ENCODE results near the gene ADGRA1.
"Not testable (repeated sequence)": the region's sequence is repeated elsewhere in the genome, so short reads cannot be mapped to it uniquely, and the experiment has no call there.

The ADGRA1 gene

DNA sequence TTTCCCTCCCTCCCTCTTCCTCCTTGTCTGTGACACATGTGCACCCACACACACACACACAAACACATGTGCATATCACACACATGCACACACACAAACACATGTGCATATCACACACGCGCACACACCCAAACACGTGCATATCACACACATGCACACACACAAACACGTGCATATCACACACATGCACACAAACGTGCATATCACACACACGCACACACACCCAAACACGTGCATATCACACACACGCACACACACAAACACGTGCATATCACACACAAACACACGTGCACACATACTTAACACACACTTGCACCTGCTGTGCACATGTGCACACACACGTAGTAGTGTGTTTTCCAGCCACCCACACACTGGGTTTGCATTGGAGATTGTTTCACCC, 42.9 kb downstream of the ADGRA1 start:
- no peak for DNase-seq

DNA sequence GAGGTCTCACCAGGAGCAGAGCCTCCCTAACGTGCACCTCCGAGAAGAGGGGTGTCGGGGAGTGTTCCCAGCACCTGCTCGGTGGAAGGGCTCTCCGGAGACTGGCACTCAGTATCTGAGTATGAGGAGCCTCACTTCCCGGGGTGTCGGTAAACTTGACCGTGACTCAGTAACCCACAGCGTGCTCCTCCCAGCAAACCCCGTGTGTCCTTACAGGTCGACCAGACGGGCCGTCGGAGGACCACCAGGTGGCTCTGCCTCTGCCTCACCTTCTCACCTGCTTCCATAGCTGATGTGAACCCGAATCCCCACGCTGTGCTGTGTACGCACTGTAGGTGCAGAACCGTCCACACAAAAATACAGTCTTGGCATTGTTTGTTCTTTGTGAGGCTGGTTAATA, 43.3 kb downstream of the ADGRA1 start:
- no peak for DNase-seq

DNA sequence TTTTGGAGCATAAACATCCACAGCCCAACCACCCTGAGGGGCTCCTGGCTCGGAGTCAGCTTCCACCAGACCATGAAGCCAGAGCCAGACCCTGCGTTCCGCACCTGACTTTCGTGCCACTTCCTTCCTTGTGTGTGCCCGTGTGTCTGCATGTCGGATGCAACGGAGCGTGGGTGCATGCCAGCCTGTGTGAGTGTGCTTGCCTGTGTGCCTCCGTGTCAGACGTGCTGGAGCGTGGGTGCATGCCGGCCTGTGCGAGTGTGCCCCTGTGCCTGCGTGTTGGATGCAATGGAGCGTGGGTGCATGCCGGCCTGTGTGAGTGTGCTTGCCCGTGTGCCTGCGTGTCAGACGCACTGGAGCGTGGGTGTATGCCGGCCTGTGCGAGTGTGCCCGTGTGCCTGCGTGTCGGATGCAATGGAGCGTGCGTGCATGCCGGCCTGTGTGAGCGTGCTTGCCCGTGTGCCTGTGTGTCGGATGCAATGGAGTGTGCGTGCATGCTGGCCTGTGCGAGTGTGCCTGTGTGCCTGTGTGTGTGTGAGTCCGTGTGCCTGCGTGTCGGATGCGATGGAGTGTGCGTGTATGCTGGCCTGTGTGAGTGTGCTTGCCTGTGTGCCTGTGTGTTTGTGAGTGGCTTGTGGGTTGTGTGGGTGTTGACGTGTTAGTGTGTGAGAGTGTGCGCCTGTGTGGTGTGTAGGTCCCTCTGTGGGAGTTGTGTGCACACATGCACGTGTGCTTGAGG, 44.2 kb downstream of the ADGRA1 start:
- DNase-seq: no peak

DNA sequence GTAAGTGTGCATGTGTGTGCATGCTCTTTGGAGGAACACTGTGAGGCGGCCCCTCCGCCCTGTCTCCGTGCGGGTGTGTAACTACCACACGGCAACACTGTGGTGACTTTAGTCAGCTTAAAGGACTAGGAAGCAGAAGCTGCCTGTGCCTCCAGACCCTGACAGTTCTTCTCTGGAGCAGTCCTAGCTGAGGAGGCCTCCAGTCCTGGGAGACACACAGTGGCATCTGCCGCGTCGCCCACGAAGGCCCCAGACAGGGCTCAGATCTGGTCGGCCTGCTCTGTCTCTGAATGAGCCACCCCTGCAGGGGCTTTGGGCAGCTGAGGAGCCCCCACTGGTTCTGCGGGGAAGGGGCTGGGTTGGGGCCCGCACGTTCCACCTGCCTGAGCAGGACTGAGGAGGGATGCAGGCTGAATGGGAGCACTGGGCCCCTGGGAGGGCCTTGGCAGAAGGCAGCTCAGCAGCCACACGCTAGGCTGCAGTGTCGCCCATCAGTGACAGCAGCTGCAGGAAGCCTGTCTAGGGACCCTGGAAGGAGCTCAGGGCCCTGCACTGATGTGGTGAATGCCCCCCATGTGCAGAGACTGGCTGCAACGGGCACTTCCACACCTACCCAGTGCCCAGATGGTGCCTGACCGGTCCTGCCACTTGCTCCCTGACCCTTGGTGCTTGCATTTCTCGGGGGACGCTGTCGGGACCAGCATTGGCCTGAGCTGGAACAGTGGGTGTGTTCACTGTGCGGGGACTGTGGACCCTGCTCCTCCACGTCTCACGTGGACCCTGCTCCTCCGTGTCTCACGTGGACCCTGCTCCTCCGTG, 45.0 kb downstream of the ADGRA1 start:
- DNase-seq: no peak

DNA sequence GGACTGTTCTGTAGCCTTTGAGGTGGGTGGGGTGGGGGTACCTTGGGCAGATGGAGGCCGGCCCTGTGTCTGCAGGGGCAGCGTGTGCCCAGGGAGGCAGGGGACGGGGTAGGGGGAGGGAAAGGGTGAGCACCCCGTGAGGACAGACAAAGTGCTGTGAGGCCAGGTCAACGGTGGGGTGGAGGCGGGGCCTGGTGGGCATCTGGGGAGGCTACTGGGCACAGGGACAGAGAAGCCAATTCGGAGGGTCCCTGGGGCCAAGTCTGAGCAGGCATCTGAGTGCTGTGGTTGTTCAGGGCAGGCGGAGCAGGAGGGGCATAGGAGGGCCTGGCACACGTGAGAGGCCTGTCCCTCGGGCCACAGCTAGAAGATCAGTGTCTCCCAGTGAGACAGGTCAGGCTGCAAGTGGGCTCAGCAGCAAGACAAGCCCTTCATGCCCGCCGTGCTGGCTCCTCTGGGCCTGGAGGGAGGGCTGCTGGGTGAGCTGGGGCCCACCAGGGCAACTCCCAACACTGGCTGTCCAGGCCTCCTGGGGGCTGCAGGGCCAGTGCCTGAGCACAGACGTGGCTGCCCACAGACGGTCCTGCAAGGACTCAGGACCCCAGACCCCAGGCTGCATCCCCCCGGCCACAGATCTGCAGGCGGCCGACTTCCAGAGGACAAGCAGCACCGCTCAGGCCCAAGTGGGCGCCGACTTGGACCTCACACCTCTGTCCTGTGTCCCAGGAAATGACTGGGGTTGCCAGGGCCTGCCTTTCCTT, 45.9 kb downstream of the ADGRA1 start:
- no peak for DNase-seq

DNA sequence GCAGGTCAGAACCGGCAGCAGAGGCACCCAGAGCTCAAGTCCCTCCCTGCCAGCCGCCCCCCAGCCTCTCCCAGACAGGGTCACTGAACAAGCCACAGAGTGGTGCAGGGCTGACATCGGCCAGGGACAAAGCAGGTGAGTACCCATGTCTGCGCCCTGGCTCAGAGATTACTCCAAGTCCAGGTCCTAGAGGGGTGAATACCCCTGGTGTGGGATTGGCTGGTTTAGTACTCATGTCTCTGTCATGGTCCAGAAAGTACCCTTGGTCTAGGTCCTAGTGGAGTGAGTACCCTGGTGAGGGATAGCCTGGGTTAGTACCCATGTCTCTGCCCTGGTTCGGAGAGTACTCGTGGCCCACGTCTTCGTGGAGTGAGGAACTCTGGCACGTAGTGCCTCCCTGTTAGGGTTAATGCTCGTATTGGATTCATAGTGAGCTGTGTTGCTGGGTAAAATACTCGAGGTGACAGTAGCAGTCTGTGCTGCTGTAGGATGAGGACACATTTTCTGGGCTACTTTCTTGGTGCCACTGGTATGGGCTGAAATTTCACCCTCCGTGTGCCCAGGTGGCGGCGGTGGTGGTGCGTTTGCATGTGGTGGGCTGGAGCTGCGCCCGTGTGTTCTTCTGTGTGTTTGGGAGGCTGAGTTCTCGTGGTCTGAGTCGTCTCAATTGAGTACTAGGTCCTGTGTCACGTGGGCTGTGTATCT, 46.8 kb downstream of the ADGRA1 start:
- no peak for DNase-seq

DNA sequence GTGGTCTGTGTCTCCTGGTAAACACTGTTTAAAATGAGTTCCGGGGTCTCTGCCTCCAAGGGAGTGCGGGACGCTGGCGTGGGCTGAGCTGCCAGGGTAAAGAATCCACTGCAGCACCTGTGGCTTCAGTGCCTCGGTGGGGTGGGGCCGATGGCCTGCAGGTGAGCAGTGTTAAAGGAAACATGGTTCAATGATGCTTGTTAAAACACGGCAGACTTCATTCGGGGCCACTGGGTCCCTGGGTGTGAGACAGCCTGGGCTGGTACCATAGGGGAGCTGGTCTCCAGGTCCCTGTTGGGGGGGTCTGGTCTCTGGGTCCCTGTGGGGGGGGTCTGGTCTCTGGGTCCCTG, 47.4 kb downstream of the ADGRA1 start:
- no peak for DNase-seq

DNA sequence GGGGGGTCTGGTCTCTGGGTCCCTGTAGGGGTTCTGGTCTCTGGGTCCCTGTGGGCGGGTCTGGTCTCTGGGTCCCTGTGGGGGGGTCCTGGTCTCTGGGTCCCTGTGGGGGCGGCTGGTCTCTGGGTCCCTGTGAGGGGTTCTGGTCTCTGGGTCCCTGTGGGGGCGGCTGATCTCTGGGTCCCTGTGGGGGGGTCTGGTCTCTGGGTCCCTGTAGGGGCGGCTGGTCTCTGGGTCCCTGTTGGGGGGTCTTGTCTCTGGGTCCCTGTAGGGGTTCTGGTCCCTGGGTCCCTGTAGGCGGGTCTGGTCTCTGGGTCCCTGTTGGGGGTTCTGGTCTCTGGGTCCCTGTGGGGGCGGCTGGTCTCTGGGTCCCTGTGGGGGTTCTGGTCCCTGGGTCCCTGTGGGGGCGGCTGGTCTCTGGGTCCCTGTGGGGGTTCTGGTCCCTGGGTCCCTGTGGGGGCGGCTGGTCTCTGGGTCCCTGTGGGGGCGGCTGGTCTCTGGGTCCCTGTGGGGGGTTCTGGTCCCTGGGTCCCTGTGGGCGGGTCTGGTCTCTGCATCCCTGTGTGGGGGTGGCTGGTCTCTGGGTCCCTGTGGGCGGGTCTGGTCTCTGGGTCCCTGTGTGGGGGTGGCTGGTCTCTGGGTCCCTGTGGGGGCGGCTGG, 49.9 kb downstream of the ADGRA1 start:
- not testable (repeated sequence) for DNase-seq

DNA sequence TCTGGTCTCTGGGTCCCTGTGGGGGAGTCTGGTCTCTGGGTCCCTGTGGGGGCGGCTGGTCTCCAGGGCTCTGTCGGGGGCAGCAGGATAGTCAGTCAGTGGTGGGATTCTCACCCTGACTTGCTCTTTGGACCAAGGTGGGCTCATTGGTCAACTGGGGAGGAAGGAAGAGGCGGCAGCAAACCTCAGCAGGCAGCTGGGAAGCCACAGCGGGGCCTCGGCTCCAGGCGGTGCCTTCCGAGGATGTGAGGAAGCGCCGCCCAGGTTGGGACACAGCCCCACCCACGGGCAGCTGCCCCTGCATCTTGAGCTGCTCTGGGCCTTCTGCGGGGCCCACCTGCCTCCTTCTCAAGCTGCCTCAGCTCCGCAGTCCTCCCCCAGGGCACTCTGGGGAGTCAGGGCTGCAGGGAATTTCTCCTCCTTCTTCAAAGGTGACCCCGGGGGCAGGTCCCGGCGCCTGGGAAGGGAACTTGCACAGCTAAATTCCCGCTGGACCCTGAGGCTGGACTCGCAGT, 51.9 kb downstream of the ADGRA1 start:
- DNase-seq: no peak

DNA sequence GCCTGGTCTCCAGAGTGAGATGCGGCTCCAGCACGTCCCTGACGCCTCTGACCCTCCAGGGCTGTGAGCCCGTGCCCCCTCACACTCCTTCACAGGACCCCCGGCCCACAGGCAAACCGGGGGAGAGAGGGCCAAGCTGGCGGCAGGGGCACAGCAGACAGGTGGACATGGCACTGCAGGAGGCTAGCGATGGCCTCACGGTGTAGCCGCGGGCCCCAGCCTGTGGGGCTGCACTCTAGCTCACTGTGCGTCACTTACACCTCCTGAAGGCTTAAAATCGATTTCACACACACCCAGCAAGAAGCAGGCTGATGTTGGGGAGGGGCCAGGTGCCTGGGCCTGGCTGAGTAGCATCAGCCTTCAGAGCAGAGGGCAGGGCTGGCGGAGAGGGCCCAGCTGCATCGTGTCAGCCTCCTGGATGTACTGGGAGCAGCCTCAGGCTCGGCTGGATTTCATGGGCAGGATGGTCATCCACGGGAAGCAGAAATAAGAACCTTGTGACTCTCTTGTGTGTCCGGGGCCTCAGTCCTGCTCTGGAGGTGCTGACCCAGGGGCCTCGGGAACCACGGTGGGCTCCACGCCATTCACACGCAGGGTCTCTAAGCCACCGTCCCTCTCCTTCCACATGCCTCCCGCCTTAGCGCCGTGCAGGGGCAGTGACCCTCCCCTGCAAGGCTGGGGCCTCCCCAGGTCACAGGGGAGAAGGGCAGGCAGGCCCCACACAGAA, 52.9 kb downstream of the ADGRA1 start:
- DNase-seq: no peak

DNA sequence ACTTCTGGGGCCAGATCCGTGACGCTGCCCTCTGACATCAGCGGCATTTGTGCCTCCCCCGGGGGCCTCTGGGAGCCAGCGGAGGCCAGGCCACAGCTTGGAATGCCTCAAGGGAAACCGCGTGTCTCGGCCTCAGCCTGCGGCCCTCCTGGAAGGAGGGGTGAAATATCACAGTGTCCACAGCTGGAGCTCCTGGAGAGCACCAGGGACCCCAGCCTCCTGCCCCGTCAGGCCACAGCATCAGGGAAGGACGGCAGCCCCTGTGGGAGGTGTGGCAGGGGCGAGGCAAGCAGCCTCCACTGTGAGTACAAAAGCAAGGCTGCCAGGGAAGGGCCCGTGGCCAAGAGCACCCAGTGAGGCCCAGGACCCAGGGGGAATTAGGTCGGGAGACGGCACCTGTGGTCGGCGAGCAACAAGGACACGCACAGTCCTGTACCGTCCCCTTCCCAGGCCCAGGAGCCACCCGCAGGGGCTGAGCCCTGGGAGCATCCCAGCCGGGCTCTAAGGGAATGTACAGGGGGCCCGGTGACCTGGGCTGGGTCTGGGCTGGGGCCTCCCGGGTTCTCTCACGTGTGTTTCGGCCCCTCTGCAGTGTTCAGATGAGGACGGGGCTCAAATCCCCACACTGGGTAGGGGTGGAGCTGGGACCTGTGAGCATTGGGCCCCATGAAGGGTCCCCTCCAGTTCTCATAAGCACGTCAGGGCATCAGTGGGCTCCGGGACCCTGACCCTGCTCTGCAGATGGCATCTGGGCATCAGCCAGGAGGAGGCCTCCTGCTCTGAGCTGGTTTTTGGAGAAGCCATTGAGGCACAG, 53.6 kb downstream of the ADGRA1 start:
- DNase-seq: no peak

DNA sequence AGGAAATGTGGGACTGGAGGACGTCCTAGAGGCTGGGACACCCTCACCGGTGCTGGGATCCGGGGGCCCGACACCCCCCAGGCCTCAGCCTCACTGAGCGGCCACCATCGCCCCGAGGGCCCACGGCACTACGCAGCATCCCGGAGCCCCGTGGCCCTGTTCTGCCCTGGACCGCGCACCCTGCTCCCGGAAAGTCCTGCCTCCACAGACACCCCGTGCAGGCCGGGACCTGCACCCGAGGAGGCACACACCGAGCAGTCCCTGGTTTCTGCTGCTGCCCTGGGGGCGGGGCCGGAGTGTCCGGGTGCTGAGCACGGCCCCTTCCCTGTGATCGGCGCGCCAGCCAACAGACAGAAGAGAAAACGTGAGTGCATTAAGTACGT, 54.2 kb downstream of the ADGRA1 start:
- DNase-seq: no peak

DNA sequence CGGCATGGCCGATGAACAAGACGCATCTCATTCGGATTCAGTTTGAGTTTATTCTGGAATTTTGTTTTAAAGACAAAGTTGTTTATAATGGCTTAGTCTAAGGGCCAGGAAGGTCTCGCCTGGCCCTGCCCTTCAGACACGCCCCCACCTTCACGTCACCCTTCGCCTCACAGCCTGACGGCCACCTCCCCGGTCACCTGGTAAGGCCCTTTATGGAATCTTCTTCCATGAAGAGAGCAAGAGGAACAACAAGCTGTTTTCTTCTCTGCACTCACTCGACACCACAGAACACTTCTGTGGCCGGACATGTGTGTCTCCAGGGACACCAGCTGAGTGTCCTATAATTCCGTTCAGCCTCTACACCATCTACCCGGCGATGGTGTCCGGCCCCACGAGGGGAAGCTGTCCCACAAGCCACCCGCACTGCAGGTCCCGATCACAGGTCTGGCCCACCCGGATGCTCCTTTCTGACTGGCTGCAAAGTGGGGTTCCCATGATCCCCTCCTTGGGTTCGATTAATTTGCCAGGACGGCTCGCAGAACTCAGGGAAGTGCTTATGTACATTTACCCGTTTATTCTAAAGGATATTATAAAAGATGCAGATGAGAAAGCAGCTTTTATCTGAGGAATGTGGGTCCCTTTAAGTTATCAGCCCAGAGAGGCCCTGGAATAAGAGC, 54.9 kb downstream of the ADGRA1 start:
- DNase-seq: no peak

DNA sequence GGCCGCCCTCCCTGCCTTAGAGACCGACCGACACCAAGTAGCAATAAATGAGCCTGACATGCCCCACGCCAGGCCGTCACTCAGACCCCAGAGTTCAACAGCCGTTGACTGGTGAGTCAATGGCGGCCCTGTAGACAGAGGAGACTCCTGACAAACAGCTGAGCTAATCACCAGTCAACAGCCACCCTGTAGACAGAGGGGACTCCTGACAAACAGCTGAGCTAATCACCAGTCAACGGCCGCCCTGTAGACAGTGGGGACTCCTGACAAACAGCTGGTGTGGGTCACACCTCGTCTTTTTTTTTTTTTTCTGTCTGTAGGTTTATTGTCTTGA, 55.4 kb downstream of the ADGRA1 start:
- no peak for DNase-seq

DNA sequence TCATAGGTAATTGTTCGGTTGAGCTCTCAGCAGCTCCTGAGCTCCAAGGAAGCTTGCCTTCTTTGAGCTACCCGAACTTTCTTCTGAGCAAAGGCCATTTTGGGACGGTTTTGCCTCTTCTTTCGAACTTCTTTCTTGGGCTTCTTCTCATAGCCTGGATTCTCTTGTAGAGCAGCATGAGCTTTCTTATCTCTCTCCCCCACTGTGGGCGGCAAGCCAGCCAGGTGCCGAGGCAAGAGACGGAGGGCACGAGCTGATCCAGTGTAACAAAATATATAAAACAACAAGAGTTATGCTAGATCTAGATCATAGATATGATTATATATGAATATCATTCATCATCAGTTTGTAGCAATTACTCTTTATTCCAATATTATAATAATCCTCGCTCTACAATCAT, 55.8 kb downstream of the ADGRA1 start:
- no peak for DNase-seq

DNA sequence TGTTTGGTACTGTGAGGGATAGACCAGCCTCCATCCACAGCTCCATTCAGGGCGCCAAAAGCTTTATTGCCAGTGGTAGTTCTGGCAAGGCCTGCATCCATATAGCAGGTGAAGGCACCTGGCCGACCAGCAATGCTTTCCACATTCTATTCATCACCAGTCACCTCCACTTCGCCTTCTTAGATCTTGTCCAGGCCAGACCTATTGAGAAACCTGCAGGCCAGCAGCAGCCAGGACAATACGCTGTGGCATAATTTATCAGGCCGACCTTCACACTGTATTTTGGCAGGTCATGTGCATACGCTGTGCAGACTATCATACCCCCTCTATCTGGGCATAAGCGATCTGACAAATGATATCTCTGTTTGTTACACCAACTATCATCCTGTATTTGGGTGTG, 57.0 kb downstream of the ADGRA1 start:
- DNase-seq: no peak

DNA sequence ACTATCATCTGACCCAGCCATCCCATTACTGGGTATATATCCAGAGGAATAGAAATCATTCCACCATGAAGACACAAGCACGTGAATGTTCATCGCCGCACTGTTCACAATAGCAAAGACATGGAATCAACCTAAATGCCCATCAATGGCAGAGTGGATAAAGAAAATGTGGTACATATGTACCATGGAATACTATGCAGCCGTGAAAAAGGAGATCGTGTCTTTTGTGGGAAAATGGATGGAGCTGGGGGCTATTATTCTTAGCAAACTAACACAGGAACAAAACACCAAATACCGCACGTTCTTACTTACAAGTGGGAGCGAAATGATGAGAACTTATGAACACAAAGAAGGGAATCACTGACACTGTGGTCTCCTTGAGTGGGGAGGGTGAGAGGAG, 62.5 kb downstream of the ADGRA1 start:
- no peak for DNase-seq

DNA sequence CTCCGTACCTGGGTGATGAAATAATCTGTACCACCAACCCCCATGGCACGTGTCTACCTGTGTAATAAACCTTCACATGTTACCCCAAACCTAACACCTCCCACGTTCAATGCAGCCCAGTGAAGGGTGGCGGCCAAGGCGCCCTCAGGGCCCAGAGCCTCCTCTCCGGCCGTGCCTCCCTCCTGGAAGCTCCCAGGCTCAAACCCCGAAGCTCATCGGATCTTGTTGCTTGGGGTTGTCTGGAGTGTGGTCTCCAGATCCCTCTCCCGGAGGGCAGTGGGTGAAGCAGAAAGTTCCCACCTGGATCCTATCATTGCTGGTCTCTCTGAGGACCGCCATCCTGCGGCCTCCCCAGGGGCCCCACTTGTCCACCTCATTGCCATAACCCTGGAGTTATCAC, 62.9 kb downstream of the ADGRA1 start:
- DNase-seq: no peak

DNA sequence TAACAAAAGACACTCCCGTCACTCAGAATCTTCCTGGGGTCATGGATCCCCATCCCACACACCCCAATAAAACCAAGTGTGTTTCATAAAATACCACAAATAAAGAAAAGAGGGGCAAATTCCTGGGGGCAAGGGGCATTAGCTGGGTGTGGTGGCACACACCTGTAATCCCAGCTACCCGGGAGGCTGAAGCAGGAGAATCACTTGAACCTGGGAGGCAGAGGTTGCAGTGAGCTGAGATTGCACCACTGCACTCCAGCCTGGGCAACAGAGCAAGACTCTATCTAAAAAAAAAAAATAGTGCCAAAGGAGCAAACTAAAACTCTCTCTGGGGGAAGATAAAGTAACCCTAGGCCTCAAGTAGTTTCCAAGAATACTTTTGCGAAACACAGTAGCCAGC, 63.3 kb downstream of the ADGRA1 start:
- not testable (repeated sequence) for DNase-seq

DNA sequence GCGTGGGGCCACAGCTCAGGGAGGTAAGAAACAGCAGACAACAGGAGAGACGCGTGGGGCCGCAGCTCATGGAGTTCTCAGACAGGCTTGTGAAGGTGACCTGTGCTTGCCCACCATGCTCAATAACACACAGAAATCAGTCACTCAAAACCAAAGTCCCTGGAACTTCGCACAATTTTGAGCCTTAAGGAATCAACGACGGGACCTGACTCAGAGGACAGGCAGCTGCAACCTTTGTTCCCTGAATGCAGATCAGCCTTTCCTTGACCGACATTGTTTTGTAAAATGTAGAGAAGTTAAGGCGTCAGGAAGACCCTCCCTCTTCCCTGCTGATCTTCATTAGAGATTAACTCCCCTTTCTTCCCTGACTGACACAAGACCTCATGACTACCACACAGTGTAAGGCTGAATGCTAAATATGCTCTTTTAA, 63.8 kb downstream of the ADGRA1 start:
- DNase-seq: no peak

All from activated CD4-positive, alpha-beta T cell treated with anti-CD3 and anti-CD28 coated beads, Interleukin-2, amount 50 U/mL, for 48 hours (primary cell).